RKO (cell line): ENCODE results near the gene RPH3AL.

ENCODE experiments used
- DNase-seq: peaks from one replicate; pipeline ENCODE4 v3.0.0-alpha.2; 2016; ENCODE audit warnings: low spot score

The RPH3AL gene

DNA sequence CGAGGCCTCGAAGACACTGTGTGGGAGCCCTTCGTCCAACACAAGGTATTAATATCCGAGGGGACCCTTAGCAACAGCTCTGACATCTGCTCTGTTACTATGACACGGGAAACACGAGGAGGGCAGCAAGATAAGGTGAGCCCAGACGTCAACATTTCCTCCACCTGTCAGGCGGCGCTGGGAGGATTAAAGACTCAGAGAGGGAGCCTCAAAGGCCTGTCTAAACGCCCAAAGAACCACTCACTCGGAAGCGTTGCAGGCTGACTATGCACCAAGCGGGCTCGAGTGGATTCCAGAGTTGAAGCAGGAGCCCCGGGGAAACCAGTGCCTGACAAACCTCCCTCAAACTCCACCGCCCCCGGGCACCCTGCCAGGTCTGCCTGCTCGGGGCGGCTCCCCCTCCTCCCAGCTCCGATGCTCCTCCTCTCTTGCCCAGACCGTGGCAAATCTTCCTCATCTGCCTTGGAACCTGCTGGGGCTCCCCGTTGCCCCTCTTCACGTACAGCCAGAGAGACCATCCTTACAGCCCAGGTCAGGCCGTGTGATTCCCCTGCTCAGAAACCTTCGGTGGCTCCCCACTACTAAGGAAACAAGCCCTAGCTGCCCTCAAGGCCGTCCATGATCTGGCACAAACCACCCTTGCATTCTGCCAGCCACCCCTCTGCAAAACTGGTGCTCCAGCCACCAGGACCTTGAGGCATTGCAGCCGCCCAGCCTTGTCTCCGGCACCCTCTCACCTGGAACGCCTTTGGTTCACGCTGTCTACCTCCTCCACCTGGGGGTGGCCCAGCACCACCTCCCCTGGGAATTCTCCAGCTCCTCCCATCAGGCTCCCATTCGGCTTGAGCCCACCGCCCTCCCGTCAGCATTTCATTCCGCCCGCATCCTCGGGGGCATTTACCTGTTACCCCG, 16.2 kb downstream of the RPH3AL start:
- no peak for DNase-seq

DNA sequence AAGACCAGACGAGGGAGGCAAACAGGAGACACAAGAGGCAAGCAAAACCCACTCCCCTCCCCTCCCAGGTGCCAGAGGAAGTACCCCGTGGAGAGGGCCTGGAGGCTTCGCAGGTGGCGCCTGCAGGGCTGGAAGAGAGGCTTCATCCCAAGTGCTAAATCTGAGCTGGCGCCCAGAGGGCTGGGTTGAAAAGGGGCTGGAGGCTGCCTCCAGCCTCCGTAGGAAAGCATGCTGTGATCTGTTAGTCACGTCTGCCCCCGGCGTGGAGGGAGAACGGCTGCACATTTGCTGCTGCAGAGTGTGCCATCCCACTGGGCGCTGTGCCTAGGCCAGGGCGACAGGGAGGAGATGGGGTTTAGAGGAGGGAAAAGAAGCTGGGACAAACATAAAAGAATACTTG, 16.9 kb downstream of the RPH3AL start:
- DNase-seq: no peak

GRCh38 chr17:334974-335481, 17.6 kb downstream of the RPH3AL start:
- DNase-seq: no peak

GRCh38 chr17:333626-334396, 18.8 kb downstream of the RPH3AL start:
- no peak for DNase-seq

DNA sequence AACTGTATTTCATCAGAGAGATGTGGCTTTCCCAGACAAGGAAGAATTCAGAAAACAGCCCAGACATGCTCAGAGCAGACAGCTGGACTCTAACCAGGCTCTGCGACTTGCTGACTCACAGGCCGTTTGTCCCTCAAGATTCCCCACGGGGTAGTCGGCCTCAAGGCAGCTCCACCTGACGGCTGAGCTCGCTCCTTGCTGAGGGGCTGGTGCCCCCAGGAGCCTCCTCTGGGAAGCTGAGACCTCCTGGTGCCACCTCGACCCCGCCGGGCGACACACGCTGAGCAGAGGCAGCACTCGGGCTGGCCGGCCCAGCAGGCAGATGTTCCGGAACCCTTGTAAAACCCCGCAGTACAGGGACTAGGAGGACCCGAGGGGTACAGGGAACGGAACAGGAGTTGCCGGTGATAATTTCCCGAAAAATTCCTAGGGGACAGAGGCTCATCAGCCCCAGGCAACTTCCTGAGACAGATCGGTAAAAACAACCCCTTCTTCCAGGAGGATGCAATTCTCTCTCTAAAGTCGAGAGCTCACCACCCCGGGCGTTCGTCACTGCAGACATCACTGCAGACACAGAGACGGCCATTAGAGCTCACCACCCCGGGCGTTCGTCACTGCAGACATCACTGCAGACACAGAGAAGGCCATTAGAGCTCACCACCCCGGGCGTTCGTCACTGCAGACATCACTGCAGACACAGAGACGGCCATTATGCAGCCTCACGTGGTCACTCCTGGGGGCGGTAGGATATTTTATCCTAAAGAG, 19.9 kb downstream of the RPH3AL start:
- no peak for DNase-seq

GRCh38 chr17:332023-332422, 20.6 kb downstream of the RPH3AL start:
- no peak for DNase-seq

GRCh38 chr17:330993-331701, 21.5 kb downstream of the RPH3AL start:
- DNase-seq: no peak

DNA sequence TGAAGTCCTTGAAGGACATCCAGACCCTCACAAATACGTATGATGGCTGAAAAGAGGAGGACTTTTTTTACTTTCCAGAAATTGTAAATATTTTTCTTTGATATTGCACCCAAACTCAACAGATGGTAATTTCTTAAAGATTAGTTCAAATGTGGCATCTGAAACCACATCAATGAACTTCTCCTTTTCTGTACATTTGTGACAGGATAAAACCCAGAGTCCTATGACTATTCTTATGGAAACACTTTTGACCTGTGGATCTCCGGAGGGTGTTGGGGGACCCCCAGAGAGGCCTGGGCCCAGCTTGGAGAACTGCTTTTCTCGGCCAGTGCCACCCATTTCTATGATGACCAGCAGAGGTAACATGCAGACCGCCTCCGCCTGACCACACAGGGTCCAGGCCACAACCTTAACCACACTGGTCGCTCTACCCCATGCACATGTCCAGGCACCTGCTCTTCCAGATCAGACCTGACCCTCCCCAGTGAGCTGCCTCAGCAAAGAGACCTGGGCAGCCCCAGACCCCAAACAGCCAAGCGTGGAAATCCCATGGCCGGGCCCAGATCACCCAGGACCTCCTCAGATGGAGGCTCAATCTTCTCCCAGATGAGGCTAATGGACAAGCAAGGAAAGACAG, 22.7 kb downstream of the RPH3AL start:
- DNase-seq: no peak

DNA sequence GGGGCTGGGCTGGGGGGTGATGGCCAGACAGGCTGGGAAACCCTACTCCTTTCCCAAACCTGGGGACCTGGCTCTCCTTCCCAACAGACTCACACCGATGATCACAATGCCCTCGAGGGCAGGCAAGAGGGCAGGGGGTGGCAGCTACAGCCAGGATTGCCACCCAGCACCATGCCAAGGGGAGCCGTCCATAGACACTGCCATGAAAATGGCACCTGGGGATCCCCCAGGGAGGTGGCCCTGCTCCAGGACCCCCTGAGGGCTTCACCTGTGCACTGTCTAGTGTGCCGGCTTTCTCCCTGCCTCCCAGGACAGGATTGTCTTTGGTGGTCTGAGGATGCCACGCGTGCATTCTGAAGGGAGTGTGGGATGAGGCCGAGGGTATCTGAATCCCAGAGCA, 24.6 kb downstream of the RPH3AL start:
- DNase-seq: no peak

GRCh38 chr17:327296-327695, 25.3 kb downstream of the RPH3AL start:
- no peak for DNase-seq

- no peak for DNase-seq
These were observed 26.5 kb downstream of the RPH3AL start for GRCh38 chr17:326010-326621.

DNA sequence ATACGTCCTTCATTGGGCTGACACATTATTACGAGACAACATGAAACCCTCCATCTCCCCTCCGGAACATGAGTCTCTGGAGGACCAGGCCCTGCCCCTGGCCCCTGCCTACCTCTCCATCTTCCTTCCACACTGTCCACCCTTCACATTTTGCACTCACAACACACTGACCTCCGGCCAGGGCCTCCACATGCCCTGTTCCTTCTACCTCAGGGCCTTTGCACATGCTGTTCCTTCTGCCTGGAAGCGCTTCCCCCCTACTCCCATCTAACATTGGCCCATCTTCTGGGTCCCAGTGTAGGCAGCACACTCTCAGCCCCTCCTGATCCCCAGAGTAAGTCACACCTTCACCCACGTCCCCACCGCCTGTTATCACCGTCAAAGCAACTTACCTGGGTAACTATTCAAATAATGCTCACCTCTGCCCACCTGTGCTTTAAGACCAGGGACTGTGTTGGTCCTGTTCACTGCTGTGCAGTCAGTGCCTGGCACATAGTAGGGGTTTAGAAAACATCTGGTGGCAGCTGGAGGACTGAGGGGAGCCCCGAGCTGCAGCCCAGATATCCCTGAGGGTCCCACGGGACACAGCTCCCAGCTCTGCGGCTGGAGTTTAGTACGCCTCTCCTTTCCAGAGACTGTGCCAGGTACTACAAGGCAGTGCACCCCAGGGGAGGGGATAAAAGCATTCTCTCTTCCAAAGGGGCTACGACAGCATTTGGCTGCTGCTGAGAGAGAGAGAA, 27.2 kb downstream of the RPH3AL start:
- no peak for DNase-seq

DNA sequence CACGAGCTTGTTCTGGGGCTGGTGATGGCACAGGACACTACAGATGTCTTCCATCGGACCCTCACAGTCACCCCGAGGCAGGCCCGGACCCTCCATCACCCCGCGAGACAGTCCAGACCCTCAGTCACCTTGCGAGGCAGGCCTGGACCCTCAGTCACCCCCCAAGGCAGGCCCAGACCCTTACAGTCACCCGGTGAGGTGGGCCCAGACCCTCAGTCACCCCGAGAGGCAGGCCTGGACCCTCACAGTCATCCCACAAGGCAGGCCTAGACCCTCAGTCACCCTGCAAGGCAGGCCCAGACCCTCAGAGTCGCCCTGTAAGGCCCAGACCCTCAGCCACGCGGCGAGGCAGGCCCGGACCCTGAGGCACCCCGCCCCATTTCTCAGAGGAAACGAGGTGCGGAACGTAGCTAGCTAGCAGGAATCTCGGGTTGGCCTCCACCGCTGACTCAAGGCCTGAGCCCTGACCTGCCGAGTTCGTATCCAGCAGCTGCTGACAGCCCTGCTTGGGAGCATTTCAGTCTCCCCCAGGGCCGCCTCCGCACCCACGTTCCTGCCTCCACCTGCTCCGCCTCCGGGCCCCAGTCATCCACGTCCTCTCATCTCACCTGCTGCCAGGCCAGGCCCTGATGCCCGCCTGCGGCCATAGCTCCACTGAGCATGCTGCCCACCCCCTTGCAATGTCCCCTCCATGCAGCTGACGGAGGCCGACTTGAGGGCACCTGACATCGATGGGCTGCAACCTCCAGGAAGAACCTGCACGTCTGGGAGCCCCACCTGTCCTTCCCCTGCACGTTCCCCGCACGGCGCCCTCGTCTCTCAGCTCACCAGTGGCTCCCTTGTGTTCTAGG, 28.7 kb downstream of the RPH3AL start:
- DNase-seq: no peak

DNA sequence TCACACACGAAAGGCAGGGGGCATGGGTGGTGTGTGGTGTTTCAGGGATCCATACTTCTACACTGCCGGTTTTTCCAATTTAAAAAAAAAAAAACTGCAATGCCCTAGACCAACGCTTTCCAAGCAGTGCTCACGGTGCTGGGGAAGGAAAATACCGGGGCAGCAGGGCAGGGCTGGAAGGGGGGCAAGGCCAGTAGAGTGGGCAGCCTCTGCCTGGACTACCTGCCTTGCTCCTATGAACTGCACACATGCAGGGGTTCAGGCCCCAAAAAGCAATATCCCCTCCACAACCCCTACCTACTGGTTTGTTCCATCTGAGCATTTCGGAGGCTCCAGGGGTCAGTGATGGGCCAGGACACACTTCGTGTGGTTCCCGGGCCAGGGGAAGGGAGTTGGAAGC, 29.4 kb downstream of the RPH3AL start:
- no peak for DNase-seq

DNA sequence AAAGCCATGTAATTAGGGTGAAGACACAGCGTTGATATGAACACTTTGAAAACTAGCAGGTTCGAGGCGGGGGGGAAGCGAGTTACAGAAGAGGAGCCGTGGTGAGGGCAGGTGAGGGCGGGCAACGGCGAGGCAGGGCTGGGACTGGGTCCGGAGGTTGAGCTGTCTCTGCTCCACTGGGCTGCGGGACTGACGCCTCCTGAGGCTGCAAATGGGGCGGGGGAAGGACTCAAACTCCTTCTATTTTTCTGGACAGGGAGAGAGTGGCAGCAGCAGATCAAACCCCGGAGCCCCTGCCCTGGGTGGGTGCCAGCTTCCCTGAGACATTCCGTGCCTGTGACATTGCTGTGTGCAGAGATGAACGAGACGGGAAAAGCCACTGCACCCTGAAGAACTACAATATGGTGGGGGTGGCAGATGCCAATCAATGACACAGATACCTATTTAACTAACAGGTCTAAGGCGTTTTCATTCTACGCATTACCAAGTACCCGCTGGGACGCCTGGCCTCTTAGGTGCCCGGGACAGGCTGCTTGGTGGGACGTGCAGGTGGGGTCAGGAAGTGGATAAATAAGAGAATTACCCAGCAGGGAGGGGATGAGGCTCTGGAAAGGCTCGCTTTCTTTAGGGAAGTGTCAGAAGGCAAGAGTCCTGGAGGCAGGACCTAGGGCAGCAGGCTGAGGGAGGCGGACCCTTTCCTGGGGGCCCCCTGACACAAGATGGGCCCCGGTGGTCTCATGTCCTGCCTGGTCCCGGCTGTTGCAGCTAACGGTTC, 30.4 kb downstream of the RPH3AL start:
- DNase-seq: no peak

DNA sequence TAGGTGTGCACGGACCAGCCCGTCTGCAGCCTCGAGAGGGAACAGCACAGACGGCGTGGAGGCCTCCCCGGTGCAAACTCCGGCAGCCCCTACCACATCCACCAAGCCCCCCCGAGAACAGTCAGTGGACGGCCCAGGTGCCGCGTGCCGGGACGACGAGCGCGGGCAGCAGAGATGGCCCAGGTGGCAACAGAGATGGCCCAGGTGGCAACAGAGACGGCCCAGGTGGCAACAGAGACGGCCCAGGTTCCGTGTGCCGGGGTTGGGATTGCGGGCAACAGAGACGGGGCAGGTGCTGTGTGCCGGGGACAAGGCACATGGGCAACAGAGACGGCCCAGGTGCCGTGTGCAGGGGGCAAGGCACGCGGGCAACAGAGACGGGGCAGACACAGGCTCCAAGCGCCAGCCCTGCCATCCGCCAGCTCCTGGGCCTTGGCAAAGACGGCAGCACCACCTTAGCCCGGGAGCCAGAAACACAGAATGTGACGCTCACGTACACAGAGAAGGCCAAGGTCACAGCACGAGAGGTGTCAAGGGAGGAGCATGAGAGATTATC, 31.1 kb downstream of the RPH3AL start:
- no peak for DNase-seq

- DNase-seq: no peak
These were observed 31.7 kb downstream of the RPH3AL start for GRCh38 chr17:320809-321385.

GRCh38 chr17:320139-320538, 32.5 kb downstream of the RPH3AL start:
- DNase-seq: no peak
